ENCODE measurements around the gene TARBP2. TPM values are rescaled to one million over a fixed set of nuclear protein-coding genes. Genes with fewer than 3 reads are reported as not detected.

TARBP2 gene
- polyA plus RNA-seq, 1 of the 3 experiments (the other 2 are of a cell fraction): 57.8 TPM

DNA sequence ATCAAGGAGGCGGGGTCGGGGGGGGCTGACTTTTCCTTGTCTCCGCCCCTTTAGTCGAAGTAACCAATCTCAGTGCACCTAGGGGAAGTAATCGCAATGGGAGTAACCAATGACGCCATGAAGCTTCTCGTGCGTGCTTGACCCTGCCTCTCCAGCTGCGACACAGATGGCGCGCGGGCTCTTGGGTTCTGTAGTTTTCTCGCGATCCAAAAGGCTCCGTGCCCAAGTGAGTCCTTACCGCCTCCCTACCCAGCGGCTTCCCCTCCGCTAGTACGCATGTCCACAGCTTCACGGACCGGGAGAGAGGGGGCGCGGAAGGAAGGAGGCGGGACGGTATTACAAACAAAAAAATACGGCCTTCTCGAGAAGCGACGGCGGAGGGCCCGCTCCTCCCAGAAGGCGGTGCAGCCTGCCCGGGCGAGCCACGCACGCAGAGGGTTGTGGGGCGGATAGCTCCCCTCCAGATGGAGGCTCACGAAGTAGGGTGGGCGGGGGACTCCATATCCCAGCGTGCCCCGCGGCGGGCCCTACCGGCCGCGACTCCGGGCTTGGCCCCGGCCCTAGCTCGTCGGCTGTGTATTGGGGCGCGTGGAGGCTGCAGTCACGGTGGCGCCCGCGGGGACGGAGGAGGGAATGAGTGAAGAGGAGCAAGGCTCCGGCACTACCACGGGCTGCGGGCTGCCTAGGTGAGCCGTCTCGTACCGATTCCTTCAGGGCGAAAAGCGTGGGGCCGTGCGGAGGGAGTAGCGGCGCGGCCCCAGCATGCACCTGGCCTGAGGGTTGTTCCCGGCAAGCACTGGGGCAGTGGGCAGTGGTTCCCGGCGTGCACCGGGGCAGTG, at the start of gene TARBP2 (continued):
- TF ChIP-seq ZBTB33 (IDR thresholded peaks at IDR 0.05; ENCODE audit: borderline replicate concordance, low read depth) (no peak), FOXM1 (IDR thresholded peaks at IDR 0.05; ENCODE audit: low read depth) (no peak), NRF1 (IDR thresholded peaks at IDR 0.05; ENCODE audit: low read depth, low read length) (0 out of 2 replicates have a peak, but pooled peaks have one; percentile 33), MXI1 (IDR thresholded peaks at IDR 0.05; ENCODE audit: low read depth, low read length) (peak; percentile 15; the same call in 1 of the 2 replicates), EP300 (IDR thresholded peaks at IDR 0.05; ENCODE audit: borderline replicate concordance in 1 of 2, low read depth in 1 of 2, low read length in 1 of 2) (no peak), SMC3 (IDR thresholded peaks at IDR 0.05; ENCODE audit: low read depth, low read length) (no peak), CHD2 (IDR thresholded peaks at IDR 0.05; ENCODE audit: low read length, partially characterized antibody) (peak; percentile 61), TEAD4 (IDR thresholded peaks at IDR 0.05; ENCODE audit: borderline replicate concordance, insufficient read depth) (no peak), FOXJ3 (CRISPR knock-in tag; IDR thresholded peaks at IDR 0.05) (no peak; the same call in 1 of the 2 replicates), RAD21 (IDR thresholded peaks at IDR 0.05; ENCODE audit: low read length) (no peak)
- TF ChIP-seq, protein P1, sequence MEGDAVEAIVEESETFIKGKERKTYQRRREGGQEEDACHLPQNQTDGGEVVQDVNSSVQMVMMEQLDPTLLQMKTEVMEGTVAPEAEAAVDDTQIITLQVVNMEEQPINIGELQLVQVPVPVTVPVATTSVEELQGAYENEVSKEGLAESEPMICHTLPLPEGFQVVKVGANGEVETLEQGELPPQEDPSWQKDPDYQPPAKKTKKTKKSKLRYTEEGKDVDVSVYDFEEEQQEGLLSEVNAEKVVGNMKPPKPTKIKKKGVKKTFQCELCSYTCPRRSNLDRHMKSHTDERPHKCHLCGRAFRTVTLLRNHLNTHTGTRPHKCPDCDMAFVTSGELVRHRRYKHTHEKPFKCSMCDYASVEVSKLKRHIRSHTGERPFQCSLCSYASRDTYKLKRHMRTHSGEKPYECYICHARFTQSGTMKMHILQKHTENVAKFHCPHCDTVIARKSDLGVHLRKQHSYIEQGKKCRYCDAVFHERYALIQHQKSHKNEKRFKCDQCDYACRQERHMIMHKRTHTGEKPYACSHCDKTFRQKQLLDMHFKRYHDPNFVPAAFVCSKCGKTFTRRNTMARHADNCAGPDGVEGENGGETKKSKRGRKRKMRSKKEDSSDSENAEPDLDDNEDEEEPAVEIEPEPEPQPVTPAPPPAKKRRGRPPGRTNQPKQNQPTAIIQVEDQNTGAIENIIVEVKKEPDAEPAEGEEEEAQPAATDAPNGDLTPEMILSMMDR (IDR thresholded peaks at IDR 0.05): no peak

- Histone ChIP-seq H3K27me3 (ENCODE audit: insufficient read depth) (no peaks in the 10 kb centered on the region), H3K9ac (peak within 1 kb of the TSS; percentile 99), H3K36me3 (replicated peaks in 1 of 2; ENCODE audit: control insufficient read depth in 1 of 2, insufficient read depth in 2 of 2, low read length in 1 of 2) (peaks cover 33 to 38% of the 10 kb centered on the region in 2 experiments), H3F3A (replicated peaks; ENCODE audit: insufficient read depth) (peaks cover 14% of the 10 kb centered on the region), H3K27ac (ENCODE audit: low read depth in 2 of 2, low read length in 1 of 2) (peak within 1 kb of the TSS; percentile 95 to 96), H3K9me3 (no peaks in the 10 kb centered on the region), H3K4me3 (ENCODE audit: low read depth in 2 of 2, low read length in 1 of 2) (peak within 1 kb of the TSS; percentile 68 to 83), H3K9me2 (no peaks in the 10 kb centered on the region), H3K4me2 (peak within 1 kb of the TSS; percentile 88), H3K4me1 (ENCODE audit: control insufficient read depth in 1 of 2, insufficient read depth in 2 of 2, low read depth in 1 of 2, low read length in 1 of 2) (peaks cover 10 to 13% of the 10 kb centered on the region in 2 experiments; a peak in 3 of 4 replicates), H2AFZ (ENCODE audit: low read depth) (peak within 1 kb of the TSS; percentile 80), H3K79me2 (ENCODE audit: insufficient read depth) (peaks cover 45% of the 10 kb centered on the region), H4K20me1 (ENCODE audit: insufficient read depth) (peaks cover 42% of the 10 kb centered on the region)
- ChIA-PET POLR2A (interaction anchor here (1.0 to 1.5 kb wide), 2 partner anchors 49 to 107 kb away, joined by 3 to 5 read pairs; partner anchors contain the start of gene TARBP2), CTCF (interaction anchor here (0.6 to 2.0 kb wide), 13 partner anchors 11 to 751 kb away, joined by 3 to 13 read pairs (median 6); partner anchors contain the start of genes AAAS, MAP3K12 and PRR13)
- peak; percentile 96 for DNase-seq
- WGBS (ENCODE audit: low lambda C conversion rate): 0% methylated on average over 15 of the region's 32 CpGs
- TF ChIP-seq ELF1 (IDR thresholded peaks at IDR 0.05) (peak; percentile 81), MXI1 (IDR thresholded peaks at IDR 0.05; ENCODE audit: low read depth, low read length) (peak; percentile 49; the same call in 1 of the 2 replicates), RCOR1 (IDR thresholded peaks at IDR 0.05; ENCODE audit: low read length) (no peak; the same call in none of the 2 replicates), JUND (IDR thresholded peaks at IDR 0.05) (no peak; the same call in 1 of the 2 replicates), MEF2A (IDR thresholded peaks at IDR 0.05; ENCODE audit: borderline replicate concordance, low read depth) (no peak), FOXM1 (IDR thresholded peaks at IDR 0.05; ENCODE audit: low read depth) (0 out of 2 replicates have a peak, but pooled peaks have one; percentile 5), GATA2 (CRISPR knock-in tag; IDR thresholded peaks at IDR 0.05) (peak; percentile 71), NRF1 (IDR thresholded peaks at IDR 0.05; ENCODE audit: low read depth, low read length) (peak; percentile 58), ZBTB33 (IDR thresholded peaks at IDR 0.05; ENCODE audit: borderline replicate concordance, low read depth) (no peak; the same call in 1 of the 2 replicates), EP300 (IDR thresholded peaks at IDR 0.05; ENCODE audit: borderline replicate concordance in 1 of 2, low read depth in 1 of 2, low read length in 1 of 2) (0 out of 4 replicates have a peak, but pooled peaks have one; percentile 4 to 17), USF2 (IDR thresholded peaks at IDR 0.05; ENCODE audit: borderline replicate concordance, low read depth, low read length) (no peak), TEAD4 (IDR thresholded peaks at IDR 0.05; ENCODE audit: borderline replicate concordance, insufficient read depth) (no peak), SMC3 (IDR thresholded peaks at IDR 0.05; ENCODE audit: low read depth, low read length) (no peak), FOXJ3 (CRISPR knock-in tag; IDR thresholded peaks at IDR 0.05) (peak; percentile 40; the same call in 1 of the 2 replicates)
- TF ChIP-seq, protein P2, sequence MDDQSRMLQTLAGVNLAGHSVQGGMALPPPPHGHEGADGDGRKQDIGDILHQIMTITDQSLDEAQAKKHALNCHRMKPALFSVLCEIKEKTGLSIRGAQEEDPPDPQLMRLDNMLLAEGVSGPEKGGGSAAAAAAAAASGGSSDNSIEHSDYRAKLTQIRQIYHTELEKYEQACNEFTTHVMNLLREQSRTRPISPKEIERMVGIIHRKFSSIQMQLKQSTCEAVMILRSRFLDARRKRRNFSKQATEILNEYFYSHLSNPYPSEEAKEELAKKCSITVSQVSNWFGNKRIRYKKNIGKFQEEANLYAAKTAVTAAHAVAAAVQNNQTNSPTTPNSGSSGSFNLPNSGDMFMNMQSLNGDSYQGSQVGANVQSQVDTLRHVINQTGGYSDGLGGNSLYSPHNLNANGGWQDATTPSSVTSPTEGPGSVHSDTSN (IDR thresholded peaks at IDR 0.05): peak; percentile 44; the same call in 1 of the 2 replicates
Observed at GRCh38 chr12:53451661-53452158, 49.4 kb upstream of the TARBP2 start, which contains the start of gene PCBP2. Gene PCBP2 (plus strand): TSS chr12:53452102. CDS start chr12:53454801, 2,699 bp downstream.

Data from SK-N-SH (cell line).